Osteocyte (in vitro differentiated cells): Measurements from ENCODE around the gene ZFP36L1. TPM values are rescaled to one million over a fixed set of nuclear protein-coding genes. Genes with fewer than 3 reads are reported as not detected.

Experiments
- DNase-seq: peaks from one replicate; pipeline ENCODE4 v3.0.0; 2021; ENCODE audit warnings: mixed read lengths; ENCODE audit not compliant: unreplicated experiment; ENCODE audit errors: extremely low spot score
- H3K27ac Mint-ChIP-seq: one replicate; pipeline ENCODE4 v1.8.0; 2021; ENCODE audit warnings: mild to moderate bottlenecking, mixed read lengths; ENCODE audit not compliant: unreplicated experiment
- H3K27me3 Mint-ChIP-seq: one replicate; pipeline ENCODE4 v1.8.0; 2021; ENCODE audit warnings: mixed read lengths; ENCODE audit not compliant: unreplicated experiment
- H3K36me3 Mint-ChIP-seq: one replicate; pipeline ENCODE4 v1.8.0; 2021; ENCODE audit warnings: mixed read lengths; ENCODE audit not compliant: unreplicated experiment
- H3K4me1 Mint-ChIP-seq: one replicate; pipeline ENCODE4 v1.8.0; 2021; ENCODE audit warnings: mixed read lengths; ENCODE audit not compliant: unreplicated experiment
- H3K4me3 Mint-ChIP-seq: one replicate; pipeline ENCODE4 v1.8.0; 2021; ENCODE audit warnings: mild to moderate bottlenecking, moderate library complexity, mixed read lengths; ENCODE audit not compliant: unreplicated experiment
- H3K9me3 Mint-ChIP-seq: one replicate; pipeline ENCODE4 v1.8.0; 2021; ENCODE audit warnings: mixed read lengths; ENCODE audit not compliant: unreplicated experiment
- total RNA-seq: library from RNA; stranded (reverse); gene quantifications from 2 replicates; pipeline ENCODE4 v1.2.1, GENCODE V29; 2021
- TF ChIP-seq, protein P1 (sequence below): fragments of 200-600 bp; sonication (generic); IDR thresholded peaks from 2 replicates; pipeline ENCODE4 v1.5.0; 2021; ENCODE audit warnings: antibody characterized with exemption, mild to moderate bottlenecking, moderate library complexity

ZFP36L1 gene
- total RNA-seq, 1 donor from 2014 or later: 352 TPM

DNA sequence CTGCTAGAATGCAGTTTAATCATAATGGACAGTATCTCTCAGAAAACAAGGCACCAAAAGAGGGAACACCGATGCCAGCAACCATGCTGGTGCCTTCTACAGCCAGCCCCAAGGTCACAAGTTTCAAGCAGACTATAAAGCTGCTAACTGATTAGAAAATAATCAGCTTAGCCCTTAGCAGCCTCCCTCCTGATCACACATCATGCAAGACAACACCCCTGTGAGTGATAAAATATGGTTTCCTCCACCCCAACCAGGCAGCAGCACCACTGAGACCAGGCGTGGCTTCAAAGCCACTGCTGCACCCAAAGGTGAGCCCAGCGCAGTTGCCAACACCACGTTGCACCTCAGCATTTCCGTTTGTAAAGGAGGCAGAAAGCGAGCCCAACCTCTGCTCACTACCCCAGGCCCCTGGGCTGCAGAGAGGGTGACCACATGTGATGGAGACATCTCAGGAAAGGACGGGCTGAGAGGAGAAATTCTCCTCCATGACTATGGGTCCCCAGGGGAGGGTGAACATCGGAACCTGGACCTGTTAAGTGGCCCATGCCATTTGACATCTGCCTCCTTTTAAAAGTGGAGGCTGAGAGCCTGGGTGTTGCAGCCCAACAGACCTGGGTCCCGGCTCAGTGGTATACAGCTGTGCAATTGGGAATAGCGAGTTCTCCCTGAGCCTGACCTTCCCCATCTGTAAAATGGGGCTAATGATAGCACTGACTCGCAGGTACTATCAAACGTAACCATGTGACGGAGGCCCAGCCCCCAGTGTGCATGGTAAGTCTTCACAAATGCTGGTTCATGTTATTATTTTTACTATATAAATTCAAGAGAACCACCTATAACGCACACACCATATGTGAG lies 11.5 kb downstream of the ZFP36L1 start:
- Mint-ChIP-seq H3K27me3 (no peaks in the 10 kb centered on the region), H3K4me1 (peaks cover 33% of the 10 kb centered on the region), H3K9me3 (no peaks in the 10 kb centered on the region), H3K4me3 (no peak overlapping the region), H3K27ac (peak overlapping the region; percentile 79), H3K36me3 (no peaks in the 10 kb centered on the region)
- TF ChIP-seq, protein P1, sequence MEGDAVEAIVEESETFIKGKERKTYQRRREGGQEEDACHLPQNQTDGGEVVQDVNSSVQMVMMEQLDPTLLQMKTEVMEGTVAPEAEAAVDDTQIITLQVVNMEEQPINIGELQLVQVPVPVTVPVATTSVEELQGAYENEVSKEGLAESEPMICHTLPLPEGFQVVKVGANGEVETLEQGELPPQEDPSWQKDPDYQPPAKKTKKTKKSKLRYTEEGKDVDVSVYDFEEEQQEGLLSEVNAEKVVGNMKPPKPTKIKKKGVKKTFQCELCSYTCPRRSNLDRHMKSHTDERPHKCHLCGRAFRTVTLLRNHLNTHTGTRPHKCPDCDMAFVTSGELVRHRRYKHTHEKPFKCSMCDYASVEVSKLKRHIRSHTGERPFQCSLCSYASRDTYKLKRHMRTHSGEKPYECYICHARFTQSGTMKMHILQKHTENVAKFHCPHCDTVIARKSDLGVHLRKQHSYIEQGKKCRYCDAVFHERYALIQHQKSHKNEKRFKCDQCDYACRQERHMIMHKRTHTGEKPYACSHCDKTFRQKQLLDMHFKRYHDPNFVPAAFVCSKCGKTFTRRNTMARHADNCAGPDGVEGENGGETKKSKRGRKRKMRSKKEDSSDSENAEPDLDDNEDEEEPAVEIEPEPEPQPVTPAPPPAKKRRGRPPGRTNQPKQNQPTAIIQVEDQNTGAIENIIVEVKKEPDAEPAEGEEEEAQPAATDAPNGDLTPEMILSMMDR: no peak
- no peak for DNase-seq

DNA sequence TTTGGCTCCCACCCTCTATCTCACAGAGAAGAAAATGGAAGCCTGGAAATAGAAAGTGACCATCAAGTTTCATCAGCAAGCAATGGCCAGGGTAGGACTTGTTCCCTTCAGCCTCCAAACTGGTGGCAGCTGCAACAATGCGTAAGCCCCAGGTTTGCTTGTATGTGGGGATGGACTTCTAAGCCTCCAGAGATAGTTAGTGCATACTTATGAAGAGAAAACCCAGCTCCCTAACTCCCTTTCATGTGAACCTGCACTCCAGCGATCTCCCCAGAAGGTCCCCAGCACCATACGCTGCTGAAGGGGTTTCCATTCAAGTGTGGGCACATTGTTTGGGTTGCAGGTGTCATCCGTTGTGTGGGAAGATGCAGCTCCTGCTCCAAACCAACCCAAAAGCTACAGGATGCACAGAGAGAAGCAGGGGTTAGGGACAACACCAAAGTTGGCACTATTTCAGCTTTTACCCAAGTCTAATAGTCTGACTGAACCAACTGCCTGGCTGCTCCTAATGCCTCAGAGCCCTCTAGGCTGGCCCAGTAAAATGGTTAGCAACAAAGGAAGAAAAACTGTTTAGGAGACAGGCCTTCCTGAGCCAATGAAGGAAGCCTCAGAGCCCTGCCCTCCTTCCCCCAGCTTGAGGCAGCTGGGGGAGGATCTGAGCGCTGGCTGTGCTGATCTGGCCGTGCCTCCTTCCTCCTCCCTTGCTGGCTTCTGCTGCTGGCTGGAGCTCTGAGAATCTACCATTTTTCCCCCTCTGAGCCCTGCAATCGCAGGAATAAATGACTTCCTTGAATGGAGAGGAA lies 12.3 kb downstream of the ZFP36L1 start:
- Mint-ChIP-seq H3K4me1 (peaks cover 35% of the 10 kb centered on the region), H3K9me3 (peaks cover 4% of the 10 kb centered on the region), H3K27me3 (no peaks in the 10 kb centered on the region), H3K36me3 (peaks cover 2% of the 10 kb centered on the region), H3K4me3 (no peak overlapping the region), H3K27ac (peak overlapping the region; percentile 79)
- DNase-seq: no peak
- TF ChIP-seq, protein P1: no peak

DNA sequence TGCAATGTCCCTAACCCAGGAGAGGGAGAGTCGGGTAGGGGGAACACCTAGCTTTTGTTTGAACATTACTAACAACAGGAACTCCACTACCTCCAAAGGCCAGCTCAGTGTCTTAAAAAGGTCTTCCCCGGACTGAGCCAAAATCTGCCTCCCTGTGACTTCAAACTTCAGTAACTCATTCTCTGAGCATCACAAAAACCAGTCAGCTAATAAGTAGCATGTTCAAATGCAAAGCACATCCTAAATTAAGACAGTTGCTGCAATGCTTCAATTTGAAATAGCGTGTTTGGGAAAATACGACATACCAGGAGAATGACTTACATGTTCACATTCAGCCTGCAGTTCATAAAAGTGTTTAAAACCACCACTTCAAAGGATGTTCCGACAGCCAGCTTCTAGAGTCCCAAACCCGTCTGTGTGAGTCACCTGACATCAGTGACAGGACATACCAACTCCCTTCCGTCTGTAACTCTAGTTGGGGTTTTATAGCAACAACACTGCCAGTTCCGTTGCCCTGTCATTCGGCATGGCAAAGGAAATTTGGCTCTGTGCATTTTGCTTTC lies 13.0 kb downstream of the ZFP36L1 start:
- peaks cover 34% of the 10 kb centered on the region for H3K4me1 Mint-ChIP-seq
- no peak overlapping the region for H3K4me3 Mint-ChIP-seq
- TF ChIP-seq, protein P1: no peak
- peak overlapping the region; percentile 79 for H3K27ac Mint-ChIP-seq
- H3K9me3 Mint-ChIP-seq: peaks cover 5% of the 10 kb centered on the region
- H3K36me3 Mint-ChIP-seq: peaks cover 3% of the 10 kb centered on the region
- DNase-seq: no peak
- H3K27me3 Mint-ChIP-seq: no peaks in the 10 kb centered on the region

DNA sequence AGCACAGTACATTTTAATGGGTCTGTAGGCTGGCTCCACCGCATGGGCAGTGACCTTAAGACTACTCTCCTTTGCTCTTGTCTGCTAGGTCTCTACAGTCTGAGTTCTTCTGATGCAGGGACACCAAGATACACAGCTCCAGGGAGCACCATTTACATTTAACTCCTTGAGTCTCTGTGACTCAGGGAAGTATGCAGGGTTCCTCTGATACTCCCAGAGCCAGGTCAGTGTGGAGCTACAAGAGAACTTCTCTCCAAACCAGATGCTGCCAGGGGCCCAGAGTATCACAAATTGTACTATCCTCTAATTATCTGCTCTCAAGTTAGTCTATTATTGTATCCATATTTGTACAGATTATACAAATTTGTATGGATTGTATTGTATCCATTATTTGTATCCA lies 15.2 kb downstream of the ZFP36L1 start:
- Mint-ChIP-seq H3K27ac (no peak overlapping the region), H3K9me3 (peaks cover 5% of the 10 kb centered on the region), H3K36me3 (peaks cover 3% of the 10 kb centered on the region), H3K4me1 (peaks cover 44% of the 10 kb centered on the region), H3K4me3 (no peak overlapping the region), H3K27me3 (no peaks in the 10 kb centered on the region)
- TF ChIP-seq, protein P1: no peak
- no peak for DNase-seq
